Glomerular visceral epithelial cell (primary cell): ENCODE data around the gene PEDS1.
A peak's percentile ranks its signal among the peaks of the same experiment; 100 is the strongest.
"Not testable (repeated sequence)": the region's sequence is repeated elsewhere in the genome, so short reads cannot be mapped to it uniquely, and the experiment has no call there.

ENCODE experiments used
- DNase-seq: peaks from one replicate; pipeline ENCODE4 v3.0.0-alpha.2; 2016; ENCODE audit errors: extremely low spot score

PEDS1 gene

GRCh38 chr20:50136822-50137599, 16.5 kb downstream of the PEDS1 start:
- DNase-seq = no peak

- not testable (repeated sequence) for DNase-seq
Observed at GRCh38 chr20:50135157-50135556, 18.4 kb downstream of the PEDS1 start.

- no peak for DNase-seq
Observed at GRCh38 chr20:50133474-50134217, 19.9 kb downstream of the PEDS1 start.

GRCh38 chr20:50133041-50133440, 20.5 kb downstream of the PEDS1 start:
- DNase-seq = no peak

- DNase-seq = no peak
Observed at GRCh38 chr20:50130995-50131394, 22.5 kb downstream of the PEDS1 start.

- no peak for DNase-seq
Observed at GRCh38 chr20:50130356-50130723, 23.2 kb downstream of the PEDS1 start.

GRCh38 chr20:50129662-50130355, 23.7 kb downstream of the PEDS1 start:
- DNase-seq = no peak

GRCh38 chr20:50128520-50128905, 25.0 kb downstream of the PEDS1 start:
- no peak for DNase-seq

- DNase-seq = no peak
Observed at GRCh38 chr20:50127587-50128519, 25.7 kb downstream of the PEDS1 start.

- DNase-seq = no peak
Observed at GRCh38 chr20:50126662-50127061, 26.9 kb downstream of the PEDS1 start.

- no peak for DNase-seq
Observed at GRCh38 chr20:50125279-50125678, 28.2 kb downstream of the PEDS1 start.

- DNase-seq = no peak
Observed at GRCh38 chr20:50124496-50124895, 29.0 kb downstream of the PEDS1 start.

GRCh38 chr20:50123418-50123817, 30.1 kb downstream of the PEDS1 start:
- no peak for DNase-seq

GRCh38 chr20:50122763-50123162, 30.8 kb downstream of the PEDS1 start:
- DNase-seq = no peak

GRCh38 chr20:50121858-50122271, 31.7 kb downstream of the PEDS1 start:
- no peak for DNase-seq

GRCh38 chr20:50120935-50121693, 32.4 kb downstream of the PEDS1 start:
- peak; percentile 80 for DNase-seq

- DNase-seq = no peak
Observed at GRCh38 chr20:50118203-50118602, 35.3 kb downstream of the PEDS1 start.

- no peak for DNase-seq
Observed at GRCh38 chr20:50116368-50116999, 37.0 kb downstream of the PEDS1 start.

GRCh38 chr20:50115591-50116367, 37.7 kb downstream of the PEDS1 start:
- DNase-seq = peak; percentile 97
